ENCODE data around the gene TMLHE. TPM values are rescaled to one million over a fixed set of nuclear protein-coding genes. Genes with fewer than 3 reads are reported as not detected.
"Not testable (repeated sequence)": the region's sequence is repeated elsewhere in the genome, so short reads cannot be mapped to it uniquely, and the experiment has no call there.

The TMLHE gene
- polyA plus RNA-seq, 3 donors = 14.3 to 28.3 (median 28.2) TPM

- Mint-ChIP-seq H3K27ac (no peak overlapping the region), H3K36me3 (no peaks in the 10 kb centered on the region)
- H3K9me3 ChIP-seq (replicated peaks in 1 of 2; ENCODE audit: control insufficient read depth in 1 of 2, insufficient read depth in 1 of 2, low read length in 2 of 2) = no peaks in the 10 kb centered on the region
Observed at GRCh38 chrX:155645180-155645579, 32.4 kb upstream of the TMLHE start.

GRCh38 chrX:155643240-155643639, 30.5 kb upstream of the TMLHE start:
- H3K27ac ChIP-seq (ENCODE audit: low read depth in 1 of 2, low read length in 2 of 2) = no peak overlapping the region
- intact Hi-C loops (cut with micrococcal nuclease) = no loop called here
- no CpG with 5 or more reads among the region's 2 CpGs for WGBS (ENCODE audit: insufficient coverage)
- no peaks in the 10 kb centered on the region for H4K20me1 ChIP-seq (ENCODE audit: insufficient read depth, low read length)
- no peak overlapping the region for H3K4me2 ChIP-seq (replicated peaks; ENCODE audit: extremely low read depth, low read length, poor library complexity, severe bottlenecking)
- peaks cover 0 to 5% (median 4%) of the 10 kb centered on the region in 3 donors for H3K27me3 Mint-ChIP-seq (ENCODE audit: low read depth in 3 of 3)
- no peak overlapping the region for H3K4me3 ChIP-seq (replicated peaks in 1 of 3; ENCODE audit: low read depth in 2 of 3, low read length in 3 of 3)
- no peaks in the 10 kb centered on the region for H3K79me2 ChIP-seq (ENCODE audit: insufficient read depth, low read length)
- no peaks in the 10 kb centered on the region for H3K36me3 ChIP-seq (replicated peaks in 1 of 2; ENCODE audit: control insufficient read depth in 1 of 2, insufficient read depth in 2 of 2, low read length in 2 of 2)
- no peaks in the 10 kb centered on the region for H3K9me3 ChIP-seq (replicated peaks in 1 of 2; ENCODE audit: control insufficient read depth in 1 of 2, insufficient read depth in 1 of 2, low read length in 2 of 2)
- peaks cover 5% of the 10 kb centered on the region for H3K4me1 Mint-ChIP-seq
- no peak overlapping the region for H2AFZ ChIP-seq (ENCODE audit: insufficient read depth, low read depth, low read length, poor library complexity, severe bottlenecking)
- no peak overlapping the region for H3K27ac Mint-ChIP-seq
- no peak overlapping the region for H3K4me3 Mint-ChIP-seq
- H3K9ac ChIP-seq (ENCODE audit: insufficient read depth, low read length, poor library complexity, severe bottlenecking) = no peak overlapping the region
- no peaks in the 10 kb centered on the region for H3K4me1 ChIP-seq (ENCODE audit: control insufficient read depth in 1 of 2, insufficient read depth in 2 of 2, low read length in 2 of 2)
- no peak for DNase-seq
- H3K9me3 Mint-ChIP-seq = peaks cover 0 to 19% (median 2%) of the 10 kb centered on the region in 7 donors
- H3K27me3 ChIP-seq (ENCODE audit: control insufficient read depth in 2 of 2, insufficient read depth in 2 of 2, low read length in 2 of 2) = no peaks in the 10 kb centered on the region
- no peak for TF ChIP-seq CTCF (IDR thresholded peaks at IDR 0.05)
- no peaks in the 10 kb centered on the region for H3K36me3 Mint-ChIP-seq

More at GRCh38 chrX:155645180-155645579, 32.4 kb upstream of the TMLHE start:
- Mint-ChIP-seq H3K4me1 (peaks cover 5% of the 10 kb centered on the region), H3K9me3 (peaks cover 0 to 36% (median 2%) of the 10 kb centered on the region in 7 donors), H3K4me3 (no peak overlapping the region), H3K27me3 (ENCODE audit: low read depth in 3 of 3) (peaks cover 1 to 5% (median 4%) of the 10 kb centered on the region in 3 donors)
- Histone ChIP-seq H4K20me1 (ENCODE audit: insufficient read depth, low read length) (no peaks in the 10 kb centered on the region), H3K27me3 (ENCODE audit: control insufficient read depth in 2 of 2, insufficient read depth in 2 of 2, low read length in 2 of 2) (no peaks in the 10 kb centered on the region), H3K27ac (ENCODE audit: low read depth in 1 of 2, low read length in 2 of 2) (no peak overlapping the region), H3K79me2 (ENCODE audit: insufficient read depth, low read length) (no peaks in the 10 kb centered on the region), H3K36me3 (replicated peaks in 1 of 2; ENCODE audit: control insufficient read depth in 1 of 2, insufficient read depth in 2 of 2, low read length in 2 of 2) (no peaks in the 10 kb centered on the region), H2AFZ (ENCODE audit: insufficient read depth, low read depth, low read length, poor library complexity, severe bottlenecking) (no peak overlapping the region), H3K4me1 (ENCODE audit: control insufficient read depth in 1 of 2, insufficient read depth in 2 of 2, low read length in 2 of 2) (no peaks in the 10 kb centered on the region), H3K4me2 (replicated peaks; ENCODE audit: extremely low read depth, low read length, poor library complexity, severe bottlenecking) (no peak overlapping the region), H3K9ac (ENCODE audit: insufficient read depth, low read length, poor library complexity, severe bottlenecking) (no peak overlapping the region), H3K4me3 (replicated peaks in 1 of 3; ENCODE audit: low read depth in 2 of 3, low read length in 3 of 3) (no peak overlapping the region)
- WGBS (ENCODE audit: insufficient coverage) = no CpG with 5 or more reads among the region's 2 CpGs
- DNase-seq = no peak
- TF ChIP-seq CTCF (IDR thresholded peaks at IDR 0.05) = no peak
- intact Hi-C loops (cut with micrococcal nuclease) = no loop called here

- intact Hi-C loops (cut with micrococcal nuclease); H4K20me1 ChIP-seq (ENCODE audit: insufficient read depth, low read length); H3K27me3 Mint-ChIP-seq (ENCODE audit: low read depth in 3 of 3); H3K27ac ChIP-seq (ENCODE audit: low read depth in 1 of 2, low read length in 2 of 2); H3K27me3 ChIP-seq (ENCODE audit: control insufficient read depth in 2 of 2, insufficient read depth in 2 of 2, low read length in 2 of 2); DNase-seq; H3K4me1 ChIP-seq (ENCODE audit: control insufficient read depth in 1 of 2, insufficient read depth in 2 of 2, low read length in 2 of 2); H3K9me3 ChIP-seq (replicated peaks in 1 of 2; ENCODE audit: control insufficient read depth in 1 of 2, insufficient read depth in 1 of 2, low read length in 2 of 2); H3K9ac ChIP-seq (ENCODE audit: insufficient read depth, low read length, poor library complexity, severe bottlenecking); H2AFZ ChIP-seq (ENCODE audit: insufficient read depth, low read depth, low read length, poor library complexity, severe bottlenecking); H3K36me3 Mint-ChIP-seq; H3K36me3 ChIP-seq (replicated peaks in 1 of 2; ENCODE audit: control insufficient read depth in 1 of 2, insufficient read depth in 2 of 2, low read length in 2 of 2); H3K4me1 Mint-ChIP-seq; H3K79me2 ChIP-seq (ENCODE audit: insufficient read depth, low read length); H3K27ac Mint-ChIP-seq: not testable (repeated sequence)
- Mint-ChIP-seq H3K9me3 (peaks cover 0 to 15% (median 0%) of the 10 kb centered on the region in 7 donors), H3K4me3 (peak overlapping the region; percentile 78 to 95)
- WGBS (ENCODE audit: insufficient coverage) = 75% methylated on average over 10 of the region's 14 CpGs
- H3K4me2 ChIP-seq (replicated peaks; ENCODE audit: extremely low read depth, low read length, poor library complexity, severe bottlenecking) = peak overlapping the region; percentile 30
- peak overlapping the region in 2 of 3 experiments; percentile 22 to 28 for H3K4me3 ChIP-seq (replicated peaks in 1 of 3; ENCODE audit: low read depth in 2 of 3, low read length in 3 of 3)
Observed at GRCh38 chrX:155641371-155641770, 28.6 kb upstream of the TMLHE start.

All from CD14-positive monocyte (primary cell).